ENCODE data around the gene INO80.

GRCh38 chr15:40988156-40988555, 127.9 kb downstream of the INO80 start:
- no peak for TF ChIP-seq CTCF (IDR thresholded peaks at IDR 0.05)
- TF ChIP-seq POLR2A (IDR thresholded peaks at IDR 0.05): no peak
- TF ChIP-seq EP300 (IDR thresholded peaks at IDR 0.05): no peak

Measured in sigmoid colon (tissue), 4 donors.